Measurements from ENCODE around the gene BIN1.

The BIN1 gene

GRCh38 chr2:127059559-127059958, 47.4 kb downstream of the BIN1 start:
- H3K4me1 ChIP-seq (ENCODE audit: control insufficient read depth, insufficient read depth, low read length): peaks cover 9% of the 10 kb centered on the region
- no peaks in the 10 kb centered on the region for H3K27me3 ChIP-seq (ENCODE audit: control insufficient read depth, insufficient read depth, low read length)
- no peaks in the 10 kb centered on the region for H3K9me3 ChIP-seq (replicated peaks; ENCODE audit: low read length)
- no peak overlapping the region for H3K9ac ChIP-seq (ENCODE audit: low read depth, low read length)
- H3K36me3 ChIP-seq (ENCODE audit: insufficient read depth, low read length): peaks cover 75% of the 10 kb centered on the region
- H3K4me2 ChIP-seq (ENCODE audit: low read length): no peak overlapping the region
- no peak overlapping the region for H3K4me3 ChIP-seq (ENCODE audit: low read length)

GRCh38 chr2:127058954-127059252, 48.1 kb downstream of the BIN1 start:
- Histone ChIP-seq H3K9me3 (replicated peaks; ENCODE audit: low read length) (no peaks in the 10 kb centered on the region), H3K36me3 (ENCODE audit: insufficient read depth, low read length) (peaks cover 77% of the 10 kb centered on the region), H3K4me3 (ENCODE audit: low read length) (no peak overlapping the region), H3K27me3 (ENCODE audit: control insufficient read depth, insufficient read depth, low read length) (no peaks in the 10 kb centered on the region), H3K4me1 (ENCODE audit: control insufficient read depth, insufficient read depth, low read length) (peaks cover 2% of the 10 kb centered on the region), H3K9ac (ENCODE audit: low read depth, low read length) (no peak overlapping the region), H3K4me2 (ENCODE audit: low read length) (no peak overlapping the region)

GRCh38 chr2:127058246-127058953, 48.6 kb downstream of the BIN1 start:
- Histone ChIP-seq H3K4me1 (ENCODE audit: control insufficient read depth, insufficient read depth, low read length) (no peaks in the 10 kb centered on the region), H3K27me3 (ENCODE audit: control insufficient read depth, insufficient read depth, low read length) (no peaks in the 10 kb centered on the region), H3K4me2 (ENCODE audit: low read length) (no peak overlapping the region), H3K4me3 (ENCODE audit: low read length) (no peak overlapping the region), H3K9me3 (replicated peaks; ENCODE audit: low read length) (no peaks in the 10 kb centered on the region), H3K9ac (ENCODE audit: low read depth, low read length) (no peak overlapping the region), H3K36me3 (ENCODE audit: insufficient read depth, low read length) (peaks cover 77% of the 10 kb centered on the region)

GRCh38 chr2:127057371-127058245, 49.3 kb downstream of the BIN1 start:
- peaks cover 77% of the 10 kb centered on the region for H3K36me3 ChIP-seq (ENCODE audit: insufficient read depth, low read length)
- H3K4me2 ChIP-seq (ENCODE audit: low read length): no peak overlapping the region
- H3K4me1 ChIP-seq (ENCODE audit: control insufficient read depth, insufficient read depth, low read length): no peaks in the 10 kb centered on the region
- no peaks in the 10 kb centered on the region for H3K9me3 ChIP-seq (replicated peaks; ENCODE audit: low read length)
- no peak overlapping the region for H3K4me3 ChIP-seq (ENCODE audit: low read length)
- H3K27me3 ChIP-seq (ENCODE audit: control insufficient read depth, insufficient read depth, low read length): no peaks in the 10 kb centered on the region
- H3K9ac ChIP-seq (ENCODE audit: low read depth, low read length): no peak overlapping the region

- no peaks in the 10 kb centered on the region for H3K9me3 ChIP-seq (replicated peaks; ENCODE audit: low read length)
- H3K4me2 ChIP-seq (ENCODE audit: low read length): no peak overlapping the region
- no peaks in the 10 kb centered on the region for H3K27me3 ChIP-seq (ENCODE audit: control insufficient read depth, insufficient read depth, low read length)
- H3K4me1 ChIP-seq (ENCODE audit: control insufficient read depth, insufficient read depth, low read length): no peaks in the 10 kb centered on the region
- H3K4me3 ChIP-seq (ENCODE audit: low read length): no peak overlapping the region
- H3K9ac ChIP-seq (ENCODE audit: low read depth, low read length): no peak overlapping the region
- H3K36me3 ChIP-seq (ENCODE audit: insufficient read depth, low read length): peaks cover 70% of the 10 kb centered on the region
Observed at GRCh38 chr2:127056631-127057370, 50.2 kb downstream of the BIN1 start.

GRCh38 chr2:127056086-127056485, 50.9 kb downstream of the BIN1 start:
- peaks cover 65% of the 10 kb centered on the region for H3K36me3 ChIP-seq (ENCODE audit: insufficient read depth, low read length)
- H3K4me3 ChIP-seq (ENCODE audit: low read length): no peak overlapping the region
- H3K4me2 ChIP-seq (ENCODE audit: low read length): no peak overlapping the region
- no peaks in the 10 kb centered on the region for H3K27me3 ChIP-seq (ENCODE audit: control insufficient read depth, insufficient read depth, low read length)
- H3K9ac ChIP-seq (ENCODE audit: low read depth, low read length): no peak overlapping the region
- no peaks in the 10 kb centered on the region for H3K9me3 ChIP-seq (replicated peaks; ENCODE audit: low read length)
- H3K4me1 ChIP-seq (ENCODE audit: control insufficient read depth, insufficient read depth, low read length): no peaks in the 10 kb centered on the region

GRCh38 chr2:127055786-127056076, 51.2 kb downstream of the BIN1 start:
- H3K9ac ChIP-seq (ENCODE audit: low read depth, low read length): no peak overlapping the region
- no peaks in the 10 kb centered on the region for H3K9me3 ChIP-seq (replicated peaks; ENCODE audit: low read length)
- H3K4me2 ChIP-seq (ENCODE audit: low read length): no peak overlapping the region
- no peaks in the 10 kb centered on the region for H3K4me1 ChIP-seq (ENCODE audit: control insufficient read depth, insufficient read depth, low read length)
- H3K36me3 ChIP-seq (ENCODE audit: insufficient read depth, low read length): peaks cover 67% of the 10 kb centered on the region
- H3K27me3 ChIP-seq (ENCODE audit: control insufficient read depth, insufficient read depth, low read length): no peaks in the 10 kb centered on the region
- H3K4me3 ChIP-seq (ENCODE audit: low read length): no peak overlapping the region

GRCh38 chr2:127054996-127055785, 51.8 kb downstream of the BIN1 start:
- Histone ChIP-seq H3K27me3 (ENCODE audit: control insufficient read depth, insufficient read depth, low read length) (no peaks in the 10 kb centered on the region), H3K4me2 (ENCODE audit: low read length) (no peak overlapping the region), H3K36me3 (ENCODE audit: insufficient read depth, low read length) (peaks cover 67% of the 10 kb centered on the region), H3K4me1 (ENCODE audit: control insufficient read depth, insufficient read depth, low read length) (no peaks in the 10 kb centered on the region), H3K9me3 (replicated peaks; ENCODE audit: low read length) (no peaks in the 10 kb centered on the region), H3K9ac (ENCODE audit: low read depth, low read length) (no peak overlapping the region), H3K4me3 (ENCODE audit: low read length) (no peak overlapping the region)

- Histone ChIP-seq H3K9ac (ENCODE audit: low read depth, low read length) (no peak overlapping the region), H3K36me3 (ENCODE audit: insufficient read depth, low read length) (peaks cover 67% of the 10 kb centered on the region), H3K9me3 (replicated peaks; ENCODE audit: low read length) (no peaks in the 10 kb centered on the region), H3K4me2 (ENCODE audit: low read length) (no peak overlapping the region), H3K4me3 (ENCODE audit: low read length) (no peak overlapping the region), H3K27me3 (ENCODE audit: control insufficient read depth, insufficient read depth, low read length) (no peaks in the 10 kb centered on the region), H3K4me1 (ENCODE audit: control insufficient read depth, insufficient read depth, low read length) (no peaks in the 10 kb centered on the region)
Observed at GRCh38 chr2:127054604-127054930, 52.4 kb downstream of the BIN1 start.

- Histone ChIP-seq H3K4me1 (ENCODE audit: control insufficient read depth, insufficient read depth, low read length) (no peaks in the 10 kb centered on the region), H3K9me3 (replicated peaks; ENCODE audit: low read length) (no peaks in the 10 kb centered on the region), H3K4me3 (ENCODE audit: low read length) (no peak overlapping the region), H3K4me2 (ENCODE audit: low read length) (no peak overlapping the region), H3K9ac (ENCODE audit: low read depth, low read length) (no peak overlapping the region), H3K36me3 (ENCODE audit: insufficient read depth, low read length) (peaks cover 69% of the 10 kb centered on the region), H3K27me3 (ENCODE audit: control insufficient read depth, insufficient read depth, low read length) (no peaks in the 10 kb centered on the region)
Observed at GRCh38 chr2:127053731-127054603, 53.0 kb downstream of the BIN1 start.
